HCT116 (cell line): ENCODE data around the gene RCBTB2. TPM values are rescaled to one million over a fixed set of nuclear protein-coding genes. Genes with fewer than 3 reads are reported as not detected.

Experiments used
- ATAC-seq: fragments of 200-7000 bp; cut with Tn5 transposase; 2 replicates; pipeline ENCODE4 v1.9.1; 2020; ENCODE audit warnings: mild to moderate bottlenecking, moderate library complexity
- BruUV-seq: library from RNA; stranded (reverse); fragments of 400-500 nt; replicated peaks from 2 replicates; lab custom pipeline; 2021; lab: Mats Ljungman, UMichigan
- CTCF ChIA-PET: fragments of 300-600 bp; sonication (Branson Sonifier 250); formaldehyde crosslinking; loops from one replicate; lab custom pipeline; 2021; ENCODE audit warnings: antibody characterized with exemption; lab: Charles Lee
- POLR2A ChIA-PET: fragments of 300-600, 350-600 bp; sonication (Branson Sonifier 250); formaldehyde crosslinking; loops from one replicate; lab custom pipeline; 2021; ENCODE audit warnings: antibody characterized with exemption; lab: Charles Lee
- RAD21 ChIA-PET, 2 experiments: fragments of 300-600 bp; sonication (Branson Sonifier 250); formaldehyde crosslinking; loops; one replicate each; lab custom pipeline; 2023; ENCODE audit warnings: low total read pairs in 2 of 2; ENCODE audit not compliant: uncharacterized antibody in 2 of 2, unreplicated experiment in 2 of 2, low non-redundant PET in 1 of 2; lab: Charles Lee
- DNase-seq: peaks from one replicate; pipeline ENCODE4 v3.0.0-alpha.2; 2010; ENCODE audit warnings: low read depth, low spot score
- H2AFZ ChIP-seq: fragments of 200-600 bp; shearing (Covaris generic), sonication (generic); 2 replicates; pipeline ENCODE4 v1.6.1; 2017; ENCODE audit warnings: low read depth, mixed run types, mixed read lengths, antibody characterized with exemption, low read length; ENCODE audit not compliant: poor library complexity, severe bottlenecking
- H3K27ac ChIP-seq: 2 replicates; pipeline ENCODE4 v1.5.1; 2012; ENCODE audit warnings: low read depth, low read length
- H3K27me3 ChIP-seq: fragments of 200-600 bp; sonication (generic); 2 replicates; pipeline ENCODE4 v1.6.1; 2016; ENCODE audit warnings: mixed run types, low read length, mixed read lengths; ENCODE audit not compliant: insufficient read depth
- H3K36me3 ChIP-seq, 2 experiments: fragments of 200-500 bp in 1 of 2; fragments of 200-600 bp in 1 of 2; sonication (Bioruptor generic) in 1 of 2; sonication (generic) in 1 of 2; 2 replicates each; pipeline versions ENCODE4 v1.5.1 to v1.6.1; 2014 to 2016; ENCODE audit warnings: low read length in 2 of 2, inconsistent platforms in 1 of 2, mixed read lengths in 1 of 2, mixed run types in 1 of 2; ENCODE audit not compliant: insufficient read depth in 2 of 2, control insufficient read depth in 1 of 2
- H3K4me1 ChIP-seq, 2 experiments: fragments of 200-600 bp in 1 of 2; sonication (generic) in 1 of 2; 2 replicates each; pipeline versions ENCODE4 v1.5.1 to v1.6.1; 2012 to 2017; ENCODE audit warnings: low read length in 2 of 2, inconsistent platforms in 1 of 2, mild to moderate bottlenecking in 1 of 2, mixed read lengths in 1 of 2, mixed run types in 1 of 2, moderate library complexity in 1 of 2; ENCODE audit not compliant: insufficient read depth in 2 of 2, control insufficient read depth in 1 of 2
- H3K4me2 ChIP-seq: fragments of 200-600 bp; sonication (generic); 2 replicates; pipeline ENCODE4 v1.6.1; 2017; ENCODE audit warnings: mixed run types, low read length, mixed read lengths
- H3K4me3 ChIP-seq, 2 experiments: fragments of 200-600 bp in 1 of 2; sonication (generic) in 1 of 2; replicated peaks in 1 of 2; 2 replicates each; pipeline ENCODE4 v1.5.1; 2011 to 2016; ENCODE audit warnings: low read length in 2 of 2, control low read depth in 1 of 2, low read depth in 1 of 2, mild to moderate bottlenecking in 1 of 2, mixed read lengths in 1 of 2, mixed run types in 1 of 2
- H3K79me2 ChIP-seq: fragments of 200-600 bp; sonication (generic); 2 replicates; pipeline ENCODE4 v1.6.1; 2017; ENCODE audit warnings: mild to moderate bottlenecking, mixed run types, low read length, moderate library complexity, mixed read lengths; ENCODE audit not compliant: insufficient read depth
- H3K9ac ChIP-seq: fragments of 200-600 bp; sonication (generic); 2 replicates; pipeline ENCODE4 v1.6.1; 2016; ENCODE audit warnings: low read length, mixed read lengths
- H3K9me2 ChIP-seq: fragments of 200-600 bp; sonication (generic), shearing (Covaris generic); 2 replicates; pipeline ENCODE4 v1.6.1; 2017; ENCODE audit warnings: mixed run types, mild to moderate bottlenecking, moderate library complexity; ENCODE audit not compliant: insufficient read depth
- H3K9me3 ChIP-seq, 2 experiments: fragments of 200-500 bp in 1 of 2; fragments of 200-600 bp in 1 of 2; sonication (Bioruptor generic) in 1 of 2; sonication (generic) in 1 of 2; 2 replicates each; pipeline ENCODE4 v1.6.1; 2014 to 2017; ENCODE audit warnings: low read length in 2 of 2, mixed read lengths in 2 of 2, inconsistent platforms in 1 of 2, low read depth in 1 of 2, mild to moderate bottlenecking in 1 of 2, mixed run types in 1 of 2, moderate library complexity in 1 of 2; ENCODE audit not compliant: control insufficient read depth in 1 of 2, insufficient read depth in 1 of 2
- H4K20me1 ChIP-seq: fragments of 200-600 bp; sonication (generic), shearing (Covaris generic); 2 replicates; pipeline ENCODE4 v1.6.1; 2017; ENCODE audit warnings: mixed run types, mild to moderate bottlenecking, moderate library complexity; ENCODE audit not compliant: insufficient read depth
- CBX3 ChIP-seq: IDR thresholded peaks from 2 replicates; pipeline ENCODE4 v1.6.1; 2012; ENCODE audit warnings: low read depth
- CEBPB ChIP-seq: IDR thresholded peaks from 2 replicates; pipeline ENCODE4 v1.6.1; 2012; ENCODE audit warnings: low read depth
- CTCF ChIP-seq, 3 experiments: fragments of 200-600 bp in 1 of 3; sonication (generic) in 1 of 3; IDR thresholded peaks in 2 of 3; conservative IDR thresholded peaks in 1 of 3; 2 replicates each; pipeline ENCODE4 v1.5.1; 2012 to 2017; ENCODE audit warnings: low read depth in 2 of 3, low read length in 2 of 3, antibody characterized with exemption in 1 of 3, borderline replicate concordance in 1 of 3, control low read depth in 1 of 3, mild to moderate bottlenecking in 1 of 3, mixed read lengths in 1 of 3, mixed run types in 1 of 3, moderate library complexity in 1 of 3; ENCODE audit not compliant: insufficient read depth in 1 of 3
- EZH2 ChIP-seq: fragments of 200-600 bp; sonication (generic); IDR thresholded peaks from 2 replicates; pipeline ENCODE4 v1.6.1; 2017; ENCODE audit warnings: antibody characterized with exemption, mixed run types
- FOSL1 ChIP-seq: IDR thresholded peaks from 2 replicates; pipeline ENCODE4 v1.6.1; 2012; ENCODE audit warnings: low read depth
- JUND ChIP-seq: IDR thresholded peaks from 2 replicates; pipeline ENCODE4 v1.6.1; 2012
- MAX ChIP-seq: IDR thresholded peaks from 2 replicates; pipeline ENCODE4 v1.6.1; 2012
- POLR2AphosphoS5 ChIP-seq: IDR thresholded peaks from 2 replicates; pipeline ENCODE4 v1.6.1; 2011; ENCODE audit warnings: mild to moderate bottlenecking, low read depth, low read length, moderate library complexity
- RAD21 ChIP-seq: IDR thresholded peaks from 2 replicates; pipeline ENCODE4 v1.6.1; 2012; ENCODE audit warnings: low read depth, mild to moderate bottlenecking
- SIN3A ChIP-seq: IDR thresholded peaks from 2 replicates; pipeline ENCODE4 v1.6.1; 2012; ENCODE audit warnings: low read depth
- TCF7L2 ChIP-seq: IDR thresholded peaks from 2 replicates; pipeline ENCODE4 v1.7.0; 2011; ENCODE audit warnings: borderline replicate concordance, inconsistent platforms; ENCODE audit not compliant: insufficient read depth, insufficient read length; ENCODE audit errors: extremely low read depth
- intact Hi-C: fragments of 100-400 bp; cut with micrococcal nuclease; formaldehyde crosslinking; loops from 2 replicates; pipeline ENCODE4 v1.10.0; 2022
- total RNA-seq: library from RNA; stranded (reverse); gene quantifications from one replicate; pipeline ENCODE4 v1.2.1, GENCODE V29; 2021; ENCODE audit not compliant: unreplicated experiment

RCBTB2 gene
- total RNA-seq, 1 experiment from 2014 or later: 1.3 TPM

DNA sequence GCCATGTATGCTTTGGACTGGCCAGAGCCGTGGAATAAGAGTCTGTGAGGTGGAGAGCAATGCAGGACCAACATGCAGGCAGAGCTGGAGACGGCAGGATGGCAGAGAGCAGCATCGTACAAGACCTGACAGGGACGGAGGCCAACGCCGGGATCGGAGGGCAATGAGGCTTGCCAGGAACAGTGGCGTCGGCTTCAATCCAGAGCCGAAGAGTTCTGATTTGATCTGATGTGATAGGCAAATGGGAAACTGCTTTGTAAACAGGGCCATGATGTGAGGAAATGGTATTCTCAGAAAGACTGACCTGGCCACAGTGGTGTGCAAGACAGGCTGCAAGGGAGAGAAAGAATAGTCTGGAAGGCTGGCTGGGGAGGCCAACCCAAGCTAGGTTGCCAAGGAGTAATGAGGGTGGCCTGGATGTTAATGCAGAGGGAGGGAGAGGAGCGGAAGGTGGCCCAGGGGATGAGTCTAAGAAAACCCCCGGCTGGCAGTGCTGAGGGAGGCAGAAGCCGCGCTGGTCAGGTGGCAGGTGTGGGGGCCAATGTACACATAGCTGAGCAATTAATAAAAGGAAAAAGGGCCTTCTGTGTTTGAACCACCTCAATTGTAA is 26.7 kb downstream of the RCBTB2 start:
- RAD21 ChIA-PET: no interaction called here
- Histone ChIP-seq H2AFZ (no peak overlapping the region), H3K79me2 (no peaks in the 10 kb centered on the region), H3K36me3 (no peaks in the 10 kb centered on the region), H3K9me2 (no peaks in the 10 kb centered on the region), H3K27me3 (no peaks in the 10 kb centered on the region), H4K20me1 (no peaks in the 10 kb centered on the region), H3K4me1 (no peaks in the 10 kb centered on the region), H3K4me3 (no peak overlapping the region), H3K27ac (no peak overlapping the region), H3K9me3 (no peaks in the 10 kb centered on the region), H3K4me2 (no peak overlapping the region), H3K9ac (no peak overlapping the region)
- DNase-seq: no peak
- no peak for ATAC-seq
- TF ChIP-seq CTCF (IDR thresholded peaks at IDR 0.05 in 2 of 3, conservative IDR thresholded peaks at IDR 0.05 in 1 of 3; ENCODE audit: borderline replicate concordance in 1 of 3, insufficient read depth in 1 of 3, low read depth in 2 of 3, low read length in 2 of 3) (no peak), TCF7L2 (no peak), CBX3 (no peak), POLR2AphosphoS5 (no peak), JUND (no peak), RAD21 (no peak), CEBPB (no peak), MAX (no peak), SIN3A (no peak), FOSL1 (no peak), EZH2 (no peak)
- BruUV-seq: no TSS peak
- intact Hi-C loops: no loop called here
- POLR2A ChIA-PET: no interaction called here
- CTCF ChIA-PET: no interaction called here
